GM12874 (cell line): ENCODE measurements around the gene FN3KRP.

Experiments
- CTCF ChIP-seq: IDR thresholded peaks from 2 replicates; pipeline ENCODE4 v1.5.1; 2011; ENCODE audit warnings: low read depth, mild to moderate bottlenecking, control low read depth, low read length, moderate library complexity; ENCODE audit not compliant: insufficient read depth

FN3KRP gene

GRCh38 chr17:82756166-82756565 is 39.7 kb downstream of the FN3KRP start:
- TF ChIP-seq CTCF = no peak

- no peak for TF ChIP-seq CTCF
Observed at GRCh38 chr17:82765371-82765770, 48.9 kb downstream of the FN3KRP start.

- peak; percentile 48; the same call in 1 of the 2 replicates for TF ChIP-seq CTCF
Observed at GRCh38 chr17:82767041-82767754, 50.7 kb downstream of the FN3KRP start.

GRCh38 chr17:82769041-82769440 is 52.5 kb downstream of the FN3KRP start:
- TF ChIP-seq CTCF = no peak

GRCh38 chr17:82772026-82772425 is 55.5 kb downstream of the FN3KRP start:
- no peak for TF ChIP-seq CTCF

GRCh38 chr17:82775001-82775823 is 58.7 kb downstream of the FN3KRP start:
- TF ChIP-seq CTCF = peak; percentile 82

- no peak for TF ChIP-seq CTCF
Observed at GRCh38 chr17:82776454-82776853, 59.9 kb downstream of the FN3KRP start.
